Ovary (tissue), 3 donors: ENCODE measurements around the gene APBA2.
"Not testable (repeated sequence)": the region's sequence is repeated elsewhere in the genome, so short reads cannot be mapped to it uniquely, and the experiment has no call there.

Source experiments
- CTCF ChIP-seq, 3 donors: fragments of 450-650 bp in 2 of 3; fragments of 200-600 bp in 1 of 3; IDR thresholded peaks; one replicate each; pipeline versions ENCODE4 v1.5.1 to v1.8.0; 2016 to 2022; ENCODE audit warnings: antibody characterized with exemption in 3 of 3, mild to moderate bottlenecking in 1 of 3
- POLR2A ChIP-seq: fragments of 450-650 bp; IDR thresholded peaks from one replicate; pipeline ENCODE4 v1.6.1; 2017; ENCODE audit warnings: antibody characterized with exemption, mild to moderate bottlenecking, moderate library complexity
- donor health status: DM: no; HTN: no; CAD: no.

GRCh38 chr15:28847959-28848358 lies 37.8 kb upstream of the APBA2 start:
- not testable (repeated sequence) for TF ChIP-seq POLR2A; CTCF (IDR thresholded peaks at IDR 0.05)
